ENCODE measurements around the gene KCNC3.

- TF ChIP-seq CTCF (conservative IDR thresholded peaks at IDR 0.05 in 1 of 2, IDR thresholded peaks at IDR 0.05 in 1 of 2; ENCODE audit: extremely low read depth in 1 of 2, insufficient read depth in 1 of 2, low read depth in 1 of 2, low read length in 2 of 2) (no peak), EZH2 (IDR thresholded peaks at IDR 0.05; ENCODE audit: borderline replicate concordance, low read length) (no peak)
Observed at GRCh38 chr19:50323782-50324133, 5.4 kb downstream of the KCNC3 start.

All from mammary epithelial cell (primary cell).